CD4-positive, CD25-positive, alpha-beta regulatory T cell (primary cell): ENCODE data around the gene CNNM3. TPM values are rescaled to one million over a fixed set of nuclear protein-coding genes. Genes with fewer than 3 reads are reported as not detected.
A peak's percentile ranks its signal among the peaks of the same experiment; 100 is the strongest.

Experiments
- ATAC-seq, 2 donors: fragments of 150-1000 bp; cut with Tn5 transposase; one replicate each; pipeline ENCODE4 v1.10.0; 2021; ENCODE audit warnings: low read depth in 2 of 2, moderate number of reproducible peaks in 2 of 2, moderate library complexity in 1 of 2
- DNase-seq, 3 donors: peaks; one replicate each; pipeline versions ENCODE4 v3.0.0 to v3.0.0-alpha.2; 2012 to 2022; ENCODE audit warnings: mixed read lengths in 1 of 3
- H3K27ac ChIP-seq: one replicate; pipeline ENCODE4 v1.7.0; 2013; ENCODE audit warnings: mild to moderate bottlenecking, low read length; ENCODE audit not compliant: insufficient read depth, poor library complexity, severe bottlenecking
- H3K27me3 ChIP-seq: one replicate; pipeline ENCODE4 v1.7.0; 2013; ENCODE audit warnings: low read length; ENCODE audit not compliant: control insufficient read depth, insufficient read depth
- H3K36me3 ChIP-seq: one replicate; pipeline ENCODE4 v1.7.0; 2013; ENCODE audit warnings: mild to moderate bottlenecking, low read length, moderate library complexity; ENCODE audit not compliant: control insufficient read depth, insufficient read depth
- H3K4me1 ChIP-seq: 2 replicates; pipeline ENCODE4 v1.7.0; 2013; ENCODE audit warnings: mild to moderate bottlenecking, low read length; ENCODE audit not compliant: insufficient read depth, control insufficient read depth, poor library complexity, severe bottlenecking
- H3K4me3 ChIP-seq: one replicate; pipeline ENCODE4 v1.7.0; 2013; ENCODE audit warnings: low read depth, mild to moderate bottlenecking, low read length, moderate library complexity
- H3K9me3 ChIP-seq, 2 experiments: 1 replicate in 1 of 2; 2 replicates in 1 of 2; pipeline ENCODE4 v1.7.0; 2013; ENCODE audit warnings: low read length in 2 of 2, mild to moderate bottlenecking in 1 of 2, moderate library complexity in 1 of 2; ENCODE audit not compliant: control insufficient read depth in 2 of 2
- H3K27ac Mint-ChIP-seq, 3 donors: one replicate each; pipeline ENCODE4 v1.8.0; 2020 to 2022; ENCODE audit warnings: mild to moderate bottlenecking in 3 of 3, mixed read lengths in 3 of 3, moderate library complexity in 2 of 3
- H3K27me3 Mint-ChIP-seq: one replicate; pipeline ENCODE4 v1.8.0; 2022; ENCODE audit warnings: mild to moderate bottlenecking, mixed read lengths
- H3K36me3 Mint-ChIP-seq: one replicate; pipeline ENCODE4 v1.8.0; 2020; ENCODE audit warnings: mixed read lengths
- H3K4me1 Mint-ChIP-seq, 4 donors: one replicate each; pipeline ENCODE4 v1.8.0; 2020 to 2022; ENCODE audit warnings: mixed read lengths in 4 of 4, mild to moderate bottlenecking in 1 of 4
- H3K4me3 Mint-ChIP-seq, 4 donors: one replicate each; pipeline ENCODE4 v1.8.0; 2020 to 2022; ENCODE audit warnings: mild to moderate bottlenecking in 4 of 4, mixed read lengths in 4 of 4, moderate library complexity in 3 of 4
- H3K9me3 Mint-ChIP-seq, 7 donors: one replicate each; pipeline ENCODE4 v1.8.0; 2020 to 2022; ENCODE audit warnings: mixed read lengths in 7 of 7, mild to moderate bottlenecking in 3 of 7, moderate library complexity in 2 of 7
- polyA plus RNA-seq, 4 donors: library from polyadenylated mRNA; unstranded; fragments of 300-500 nt; fragmentation: Illumina TruSeq; gene quantifications; one replicate each; pipeline ENCODE4 v1.2.3, GENCODE V29; 2021
- total RNA-seq: library from RNA; stranded (reverse); gene quantifications from one replicate; pipeline ENCODE4 v1.2.3, GENCODE V29; 2022

Gene CNNM3
- total and polyA plus RNA-seq, 5 donors from 2014 or later: 4.9 to 33.1 (median 10.3) TPM

- Histone ChIP-seq H3K9me3 (no peaks in the 10 kb centered on the region), H3K27me3 (no peaks in the 10 kb centered on the region), H3K4me1 (no peaks in the 10 kb centered on the region), H3K27ac (no peak overlapping the region), H3K36me3 (peaks cover 60% of the 10 kb centered on the region), H3K4me3 (no peak overlapping the region)
- Mint-ChIP-seq H3K27me3 (no peaks in the 10 kb centered on the region), H3K4me3 (no peak overlapping the region), H3K4me1 (peaks cover 0 to 7% (median 3%) of the 10 kb centered on the region in 4 donors), H3K9me3 (no peaks in the 10 kb centered on the region), H3K27ac (no peak overlapping the region), H3K36me3 (peaks cover 43% of the 10 kb centered on the region)
- no peak for DNase-seq
- ATAC-seq: no peak
Measured at GRCh38 chr2:96832408-96832753, 16.3 kb downstream of the CNNM3 start.

GRCh38 chr2:96832754-96833507 lies 16.9 kb downstream of the CNNM3 start:
- Histone ChIP-seq H3K27ac (no peak overlapping the region), H3K4me1 (no peaks in the 10 kb centered on the region), H3K36me3 (peaks cover 55% of the 10 kb centered on the region), H3K27me3 (no peaks in the 10 kb centered on the region), H3K9me3 (no peaks in the 10 kb centered on the region), H3K4me3 (no peak overlapping the region)
- Mint-ChIP-seq H3K9me3 (no peaks in the 10 kb centered on the region), H3K27ac (peak overlapping the region in 1 of 3 donors; percentile 77), H3K27me3 (no peaks in the 10 kb centered on the region), H3K4me3 (no peak overlapping the region), H3K4me1 (peaks cover 0 to 7% (median 3%) of the 10 kb centered on the region in 4 donors), H3K36me3 (peaks cover 41% of the 10 kb centered on the region)
- no peak for DNase-seq
- ATAC-seq: no peak

GRCh38 chr2:96835830-96836229 lies 19.8 kb downstream of the CNNM3 start:
- no peaks in the 10 kb centered on the region for H3K27me3 ChIP-seq
- H3K36me3 Mint-ChIP-seq: peaks cover 18% of the 10 kb centered on the region
- H3K9me3 Mint-ChIP-seq: no peaks in the 10 kb centered on the region
- H3K4me1 ChIP-seq: peaks cover 19% of the 10 kb centered on the region
- H3K27me3 Mint-ChIP-seq: no peaks in the 10 kb centered on the region
- H3K27ac Mint-ChIP-seq: no peak overlapping the region
- ATAC-seq (no peak), DNase-seq (no peak)
- H3K4me3 Mint-ChIP-seq: no peak overlapping the region
- H3K36me3 ChIP-seq: peaks cover 29% of the 10 kb centered on the region
- no peaks in the 10 kb centered on the region for H3K9me3 ChIP-seq
- H3K4me3 ChIP-seq: no peak overlapping the region
- peaks cover 0 to 13% (median 3%) of the 10 kb centered on the region in 4 donors for H3K4me1 Mint-ChIP-seq
- no peak overlapping the region for H3K27ac ChIP-seq

GRCh38 chr2:96837575-96837974 lies 21.5 kb downstream of the CNNM3 start:
- Mint-ChIP-seq H3K27ac (no peak overlapping the region), H3K4me3 (no peak overlapping the region), H3K4me1 (peaks cover 0 to 17% (median 4%) of the 10 kb centered on the region in 4 donors), H3K27me3 (no peaks in the 10 kb centered on the region), H3K36me3 (peaks cover 9% of the 10 kb centered on the region), H3K9me3 (no peaks in the 10 kb centered on the region)
- Histone ChIP-seq H3K27me3 (no peaks in the 10 kb centered on the region), H3K4me1 (peaks cover 19% of the 10 kb centered on the region), H3K4me3 (no peak overlapping the region), H3K27ac (no peak overlapping the region), H3K9me3 (no peaks in the 10 kb centered on the region), H3K36me3 (peaks cover 12% of the 10 kb centered on the region)
- DNase-seq: no peak
- no peak for ATAC-seq

GRCh38 chr2:96838345-96839292 lies 22.6 kb downstream of the CNNM3 start:
- no peaks in the 10 kb centered on the region for H3K27me3 ChIP-seq
- Mint-ChIP-seq H3K4me3 (peak overlapping the region; percentile 66 to 82 (median 77)), H3K27ac (peak overlapping the region; percentile 68 to 92 (median 82)), H3K27me3 (no peaks in the 10 kb centered on the region), H3K9me3 (no peaks in the 10 kb centered on the region), H3K4me1 (peaks cover 0 to 19% (median 6%) of the 10 kb centered on the region in 4 donors), H3K36me3 (peaks cover under 1% of the 10 kb centered on the region)
- DNase-seq: no peak
- no peak for ATAC-seq
- no peak overlapping the region for H3K4me3 ChIP-seq
- H3K27ac ChIP-seq: peak overlapping the region; percentile 41
- H3K36me3 ChIP-seq: peaks cover 2% of the 10 kb centered on the region
- H3K4me1 ChIP-seq: peaks cover 19% of the 10 kb centered on the region
- no peaks in the 10 kb centered on the region for H3K9me3 ChIP-seq

GRCh38 chr2:96839293-96839874 lies 23.3 kb downstream of the CNNM3 start:
- no peaks in the 10 kb centered on the region for H3K36me3 ChIP-seq
- Mint-ChIP-seq H3K9me3 (no peaks in the 10 kb centered on the region), H3K27ac (peak overlapping the region; percentile 68 to 92 (median 82)), H3K4me3 (peak overlapping the region in 3 of 4 donors; percentile 66 to 82 (median 73)), H3K36me3 (no peaks in the 10 kb centered on the region), H3K4me1 (peaks cover 0 to 19% (median 6%) of the 10 kb centered on the region in 4 donors), H3K27me3 (no peaks in the 10 kb centered on the region)
- no peak overlapping the region for H3K4me3 ChIP-seq
- DNase-seq (peak; percentile 68 to 94 (median 82)), ATAC-seq (peak; percentile 95 to 96)
- H3K27me3 ChIP-seq: no peaks in the 10 kb centered on the region
- no peaks in the 10 kb centered on the region for H3K9me3 ChIP-seq
- H3K27ac ChIP-seq: peak overlapping the region; percentile 41
- H3K4me1 ChIP-seq: peaks cover 19% of the 10 kb centered on the region
